PC-3 (cell line): ENCODE measurements around the gene DTWD2. TPM values are rescaled to one million over a fixed set of nuclear protein-coding genes. Genes with fewer than 3 reads are reported as not detected.

ENCODE experiments used
- ATAC-seq: fragments of 200-7000 bp; cut with Tn5 transposase; 2 replicates; pipeline ENCODE4 v1.9.1; 2020; ENCODE audit warnings: mild to moderate bottlenecking, moderate library complexity
- BruUV-seq: library from RNA; stranded (reverse); fragments of 400-500 nt; replicated peaks from 2 replicates; lab custom pipeline; 2021; lab: Mats Ljungman, UMichigan
- CTCF ChIA-PET: fragments of 300-600 bp; sonication (Branson Sonifier 250); formaldehyde crosslinking; loops from one replicate; lab custom pipeline; 2022; ENCODE audit warnings: antibody characterized with exemption; lab: Charles Lee
- POLR2A ChIA-PET: fragments of 300-600 bp; sonication (Branson Sonifier 250); formaldehyde crosslinking; loops from one replicate; lab custom pipeline; 2022; ENCODE audit warnings: antibody characterized with exemption; ENCODE audit not compliant: unreplicated experiment; lab: Charles Lee
- DNase-seq: peaks from one replicate; pipeline ENCODE4 v3.0.0-alpha.2; 2015
- H2AFZ ChIP-seq: fragments of 300-600 bp; sonication (generic); 2 replicates; pipeline ENCODE4 v1.6.0; 2016; ENCODE audit warnings: antibody characterized with exemption, low read length
- H3F3A ChIP-seq: fragments of 300-600 bp; sonication (generic); one replicate; pipeline ENCODE4 v1.6.0; 2017; ENCODE audit warnings: antibody characterized with exemption, low read length, control low read depth, mild to moderate bottlenecking; ENCODE audit not compliant: unreplicated experiment
- H3K27ac ChIP-seq: fragments of 300-600 bp; sonication (generic); 2 replicates; pipeline ENCODE4 v1.5.1; 2016; ENCODE audit warnings: mild to moderate bottlenecking, low read length
- H3K27me3 ChIP-seq: fragments of 300-600 bp; sonication (generic); 2 replicates; pipeline ENCODE4 v1.6.1; 2016; ENCODE audit warnings: low read length, mixed read lengths
- H3K36me3 ChIP-seq: fragments of 300-600 bp; sonication (generic); 2 replicates; pipeline ENCODE4 v1.6.1; 2016; ENCODE audit warnings: low read depth, mixed run types, low read length, mixed read lengths
- H3K4me1 ChIP-seq: fragments of 300-600 bp; sonication (generic); 2 replicates; pipeline ENCODE4 v1.5.1; 2016; ENCODE audit warnings: low read length; ENCODE audit not compliant: insufficient read depth
- H3K4me2 ChIP-seq: fragments of 300-600 bp; sonication (generic); 2 replicates; pipeline ENCODE4 v1.6.0; 2016; ENCODE audit warnings: low read length
- H3K4me3 ChIP-seq: fragments of 300-600 bp; sonication (generic); 2 replicates; pipeline ENCODE4 v1.5.1; 2016; ENCODE audit warnings: mild to moderate bottlenecking, low read length, mixed read lengths
- H3K79me2 ChIP-seq: fragments of 300-600 bp; sonication (generic); 2 replicates; pipeline ENCODE4 v1.6.1; 2017; ENCODE audit warnings: low read length, mixed read lengths
- H3K9ac ChIP-seq: fragments of 300-600 bp; sonication (generic); 2 replicates; pipeline ENCODE4 v1.6.0; 2016; ENCODE audit warnings: mild to moderate bottlenecking, low read length
- H3K9me2 ChIP-seq: fragments of 300-600 bp; sonication (generic); replicated peaks from 2 replicates; pipeline ENCODE4 v1.6.1; 2016; ENCODE audit warnings: mixed run types, low read length, mixed read lengths
- H3K9me3 ChIP-seq: fragments of 300-600 bp; sonication (generic); 2 replicates; pipeline ENCODE4 v1.6.1; 2016; ENCODE audit warnings: low read length, mixed read lengths
- H4K20me1 ChIP-seq: fragments of 300-600 bp; sonication (generic); 2 replicates; pipeline ENCODE4 v1.6.1; 2016; ENCODE audit warnings: low read length, mixed read lengths
- EZH2 ChIP-seq: fragments of 300-600 bp; sonication (generic); IDR thresholded peaks from one replicate; pipeline ENCODE4 v1.6.1; 2017; ENCODE audit warnings: antibody characterized with exemption, mild to moderate bottlenecking, low read length; ENCODE audit not compliant: unreplicated experiment
- EZH2phosphoT487 ChIP-seq: fragments of 300-600 bp; sonication (generic); IDR thresholded peaks from 2 replicates; pipeline ENCODE4 v1.6.1; 2018; ENCODE audit warnings: mild to moderate bottlenecking, antibody characterized with exemption, low read length, borderline replicate concordance
- intact Hi-C: fragments of 100-400 bp; cut with micrococcal nuclease; formaldehyde crosslinking; loops from 2 replicates; pipeline ENCODE4 v1.9.0; 2023
- total RNA-seq: library from RNA; depleted of rRNA; stranded (reverse); fragments of >200 nt; gene quantifications from 2 replicates; pipeline ENCODE4 v1.2.3, GENCODE V29; 2014
- TF ChIP-seq, protein P1 (sequence below): fragments of 300-600 bp; sonication (generic); conservative IDR thresholded peaks from 2 replicates; pipeline ENCODE4 v1.5.1; 2017; ENCODE audit warnings: antibody characterized with exemption, low read depth, mild to moderate bottlenecking, low read length

DTWD2 gene
- total RNA-seq, 1 experiment from 2014 or later = 16.5 TPM

- no peaks in the 10 kb centered on the region for H3K27me3 ChIP-seq
- H3K79me2 ChIP-seq = no peaks in the 10 kb centered on the region
- intact Hi-C loops = loop anchor here (1.0 kb wide), 1 partner anchor 164 kb away; no protein-coding TSS in a partner anchor
- H3K27ac ChIP-seq = no peak overlapping the region
- ChIA-PET CTCF (no interaction called here), POLR2A (no interaction called here)
- H3K9ac ChIP-seq = no peak overlapping the region
- H3K9me3 ChIP-seq = no peaks in the 10 kb centered on the region
- H3K9me2 ChIP-seq = no peaks in the 10 kb centered on the region
- no peaks in the 10 kb centered on the region for H3K36me3 ChIP-seq
- no peaks in the 10 kb centered on the region for H3K4me1 ChIP-seq
- TF ChIP-seq, protein P1, sequence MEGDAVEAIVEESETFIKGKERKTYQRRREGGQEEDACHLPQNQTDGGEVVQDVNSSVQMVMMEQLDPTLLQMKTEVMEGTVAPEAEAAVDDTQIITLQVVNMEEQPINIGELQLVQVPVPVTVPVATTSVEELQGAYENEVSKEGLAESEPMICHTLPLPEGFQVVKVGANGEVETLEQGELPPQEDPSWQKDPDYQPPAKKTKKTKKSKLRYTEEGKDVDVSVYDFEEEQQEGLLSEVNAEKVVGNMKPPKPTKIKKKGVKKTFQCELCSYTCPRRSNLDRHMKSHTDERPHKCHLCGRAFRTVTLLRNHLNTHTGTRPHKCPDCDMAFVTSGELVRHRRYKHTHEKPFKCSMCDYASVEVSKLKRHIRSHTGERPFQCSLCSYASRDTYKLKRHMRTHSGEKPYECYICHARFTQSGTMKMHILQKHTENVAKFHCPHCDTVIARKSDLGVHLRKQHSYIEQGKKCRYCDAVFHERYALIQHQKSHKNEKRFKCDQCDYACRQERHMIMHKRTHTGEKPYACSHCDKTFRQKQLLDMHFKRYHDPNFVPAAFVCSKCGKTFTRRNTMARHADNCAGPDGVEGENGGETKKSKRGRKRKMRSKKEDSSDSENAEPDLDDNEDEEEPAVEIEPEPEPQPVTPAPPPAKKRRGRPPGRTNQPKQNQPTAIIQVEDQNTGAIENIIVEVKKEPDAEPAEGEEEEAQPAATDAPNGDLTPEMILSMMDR = peak; percentile 72
- TF ChIP-seq EZH2phosphoT487 (no peak), EZH2 (no peak)
- ATAC-seq (peak; percentile 90), DNase-seq (peak; percentile 65)
- no peak overlapping the region; the same call in 1 of the 2 replicates for H3K4me3 ChIP-seq
- H2AFZ ChIP-seq = peak overlapping the region; percentile 53; the same call in 1 of the 2 replicates
- no TSS peak for BruUV-seq
- peak overlapping the region; percentile 35; the same call in 1 of the 2 replicates for H3K4me2 ChIP-seq
- H3F3A ChIP-seq = no peaks in the 10 kb centered on the region
- H4K20me1 ChIP-seq = no peaks in the 10 kb centered on the region
Measured at GRCh38 chr5:118791926-118792734, 196.2 kb downstream of the DTWD2 start.

DNA sequence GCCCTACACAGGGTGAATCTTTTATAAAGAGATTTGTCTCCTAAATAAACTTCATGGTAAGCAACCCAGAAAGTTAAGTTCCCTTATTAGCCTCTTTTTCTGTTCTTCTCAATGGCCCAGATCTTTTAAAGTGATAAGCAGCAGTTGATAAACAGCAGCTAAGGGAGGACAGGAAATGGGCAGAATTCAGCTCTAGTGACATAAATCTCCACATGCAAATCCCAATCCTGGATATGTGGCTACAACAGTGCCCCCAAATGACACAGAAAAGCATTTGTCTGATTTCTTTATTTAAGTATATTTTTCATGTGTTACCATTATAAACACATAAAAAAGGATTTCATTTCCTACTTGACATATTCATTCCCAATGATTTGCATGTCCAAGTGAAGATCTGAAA, 199.0 kb downstream of the DTWD2 start:
- H3K36me3 ChIP-seq = no peaks in the 10 kb centered on the region
- ChIA-PET CTCF (no interaction called here), POLR2A (no interaction called here)
- no peaks in the 10 kb centered on the region for H3K9me2 ChIP-seq
- no TSS peak for BruUV-seq
- intact Hi-C loops = no loop called here
- no peak overlapping the region for H3K4me2 ChIP-seq
- TF ChIP-seq EZH2phosphoT487 (no peak), EZH2 (no peak)
- TF ChIP-seq, protein P1 = no peak
- H2AFZ ChIP-seq = no peak overlapping the region
- H3K27ac ChIP-seq = no peak overlapping the region
- H3K4me1 ChIP-seq = no peaks in the 10 kb centered on the region
- no peaks in the 10 kb centered on the region for H3F3A ChIP-seq
- ATAC-seq (no peak), DNase-seq (no peak)
- no peak overlapping the region for H3K4me3 ChIP-seq
- H4K20me1 ChIP-seq = no peaks in the 10 kb centered on the region
- H3K27me3 ChIP-seq = no peaks in the 10 kb centered on the region
- H3K9me3 ChIP-seq = no peaks in the 10 kb centered on the region
- no peaks in the 10 kb centered on the region for H3K79me2 ChIP-seq
- H3K9ac ChIP-seq = no peak overlapping the region

DNA sequence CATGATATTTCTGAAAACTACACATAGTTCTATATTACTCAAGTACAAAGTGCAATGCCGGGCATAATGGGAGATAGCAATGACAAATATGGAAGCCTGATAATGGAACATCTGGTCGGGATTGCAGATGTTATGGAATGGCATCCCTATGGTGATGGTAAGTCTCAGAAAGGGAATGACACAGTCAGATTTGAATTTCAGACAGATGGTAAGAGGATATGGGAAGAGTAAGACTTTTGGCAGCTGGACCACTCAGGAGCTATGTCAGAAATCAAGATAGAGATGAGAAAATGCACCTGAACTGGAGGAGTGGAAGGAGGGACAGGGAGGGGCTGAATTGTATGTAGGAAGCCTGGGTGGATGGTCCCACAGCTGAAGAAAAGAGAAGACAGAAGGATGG, 200.0 kb downstream of the DTWD2 start:
- Histone ChIP-seq H2AFZ (no peak overlapping the region), H3K4me1 (no peaks in the 10 kb centered on the region), H3K4me3 (no peak overlapping the region), H3K9me2 (no peaks in the 10 kb centered on the region), H3F3A (no peaks in the 10 kb centered on the region), H3K9ac (no peak overlapping the region), H3K27me3 (no peaks in the 10 kb centered on the region), H3K36me3 (no peaks in the 10 kb centered on the region), H3K79me2 (no peaks in the 10 kb centered on the region), H3K9me3 (no peaks in the 10 kb centered on the region), H3K4me2 (no peak overlapping the region), H3K27ac (no peak overlapping the region), H4K20me1 (no peaks in the 10 kb centered on the region)
- CTCF ChIA-PET = no interaction called here
- POLR2A ChIA-PET = no interaction called here
- DNase-seq (no peak), ATAC-seq (no peak)
- TF ChIP-seq EZH2phosphoT487 = no peak
- no peak for TF ChIP-seq EZH2
- TF ChIP-seq, protein P1 = no peak
- intact Hi-C loops = no loop called here
- BruUV-seq = no TSS peak
